Measurements from ENCODE around the gene AFF3. TPM values are rescaled to one million over a fixed set of nuclear protein-coding genes. Genes with fewer than 3 reads are reported as not detected.

The AFF3 gene
- total and polyA plus RNA-seq, 9 donors, result 2.4 to 7.2 (median 3.7) TPM

DNA sequence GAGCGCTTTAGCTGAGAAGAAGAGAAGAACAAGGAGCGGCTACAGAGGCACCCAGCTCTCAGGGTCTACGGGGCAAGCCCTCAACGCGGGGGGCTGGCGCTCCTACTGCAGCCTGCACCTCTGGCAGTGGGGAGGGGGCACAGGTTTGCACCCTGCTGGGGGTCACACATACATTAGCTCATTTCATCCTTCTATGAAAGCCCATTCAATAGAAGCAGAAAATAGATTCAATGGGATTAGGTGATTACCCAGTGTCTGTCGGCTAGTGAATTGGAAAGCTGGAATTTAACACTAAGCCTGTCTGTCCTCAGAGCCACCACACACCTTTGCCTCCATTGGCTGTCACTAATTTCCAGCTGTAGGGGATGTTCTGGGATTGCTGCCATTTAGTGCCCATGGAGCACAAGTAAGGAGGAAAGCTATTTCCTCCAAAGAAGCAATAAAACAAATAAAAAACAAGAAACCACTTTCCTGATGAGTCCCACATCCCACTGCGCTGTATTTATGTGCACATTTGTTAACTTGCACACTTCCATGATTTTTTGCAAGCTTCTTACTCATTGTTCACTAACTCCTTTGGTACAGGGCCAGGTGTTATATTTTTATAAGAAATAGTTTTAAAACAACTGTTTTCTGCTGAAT, 333.0 kb downstream of the AFF3 start:
- 100% methylated on average over 1 of the region's 8 CpGs for WGBS (ENCODE audit: insufficient coverage)

DNA sequence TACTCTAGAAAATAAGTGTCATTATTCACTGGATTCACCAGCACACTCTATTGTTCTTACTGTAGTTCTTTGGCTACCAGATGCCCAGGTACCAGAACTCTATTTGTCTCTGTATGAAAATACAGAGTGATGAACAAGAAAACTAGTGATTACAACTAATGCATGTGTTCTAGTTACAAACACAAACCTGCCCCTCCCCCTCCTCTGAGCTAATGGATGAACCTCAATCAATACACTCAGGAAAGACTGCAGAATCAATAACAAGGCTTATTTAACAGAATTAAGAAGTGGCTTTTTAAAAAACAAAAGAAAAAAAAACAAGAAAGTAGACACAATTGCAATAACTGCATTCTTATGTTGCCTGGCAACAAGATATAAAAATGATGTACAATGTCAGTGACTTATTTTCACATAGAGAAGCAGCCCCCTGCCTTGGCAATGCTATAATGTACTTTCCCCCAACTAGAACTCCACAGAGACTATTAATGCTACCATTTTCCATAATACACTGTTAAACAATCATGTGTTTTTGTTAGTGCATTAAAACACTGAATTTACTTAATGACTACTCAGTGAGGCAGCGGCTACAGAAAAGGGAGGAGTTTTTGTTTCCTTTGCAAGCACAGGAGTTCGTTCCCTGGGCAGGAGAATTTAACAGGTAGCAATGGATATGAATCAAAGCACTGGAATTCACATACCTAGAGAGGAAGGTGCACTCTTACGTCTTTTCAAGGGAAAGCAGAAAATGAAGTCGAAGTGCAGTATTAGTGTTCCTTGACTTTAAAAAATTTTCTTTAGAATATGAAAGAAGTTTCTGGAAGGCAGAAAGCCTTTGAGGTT, 333.8 kb downstream of the AFF3 start:
- no peaks in the 10 kb centered on the region for H3K4me1 ChIP-seq (ENCODE audit: control insufficient read depth, insufficient read depth, low read length)
- H3K27ac ChIP-seq (ENCODE audit: low read length), result no peak overlapping the region
- DNase-seq, result no peak
- no peaks in the 10 kb centered on the region for H3K9me3 ChIP-seq (replicated peaks; ENCODE audit: control insufficient read depth, low read depth, low read length)
- no peak overlapping the region for H3K4me3 ChIP-seq (ENCODE audit: low read length)
- WGBS (ENCODE audit: insufficient coverage), result 67% methylated on average over 2 of the region's 4 CpGs
- no peaks in the 10 kb centered on the region for H3K27me3 ChIP-seq (ENCODE audit: control insufficient read depth, insufficient read depth, low read length)
- no peaks in the 10 kb centered on the region for H3K36me3 ChIP-seq (ENCODE audit: control insufficient read depth, insufficient read depth, low read length)

More for the DNA sequence above, 333.0 kb downstream of the AFF3 start:
- Histone ChIP-seq H3K27ac (ENCODE audit: low read length) (no peak overlapping the region), H3K27me3 (ENCODE audit: control insufficient read depth, insufficient read depth, low read length) (no peaks in the 10 kb centered on the region), H3K4me1 (ENCODE audit: control insufficient read depth, insufficient read depth, low read length) (no peaks in the 10 kb centered on the region), H3K36me3 (ENCODE audit: control insufficient read depth, insufficient read depth, low read length) (no peaks in the 10 kb centered on the region), H3K4me3 (ENCODE audit: low read length) (no peak overlapping the region), H3K9me3 (replicated peaks; ENCODE audit: control insufficient read depth, low read depth, low read length) (no peaks in the 10 kb centered on the region)
- DNase-seq, result no peak

DNA sequence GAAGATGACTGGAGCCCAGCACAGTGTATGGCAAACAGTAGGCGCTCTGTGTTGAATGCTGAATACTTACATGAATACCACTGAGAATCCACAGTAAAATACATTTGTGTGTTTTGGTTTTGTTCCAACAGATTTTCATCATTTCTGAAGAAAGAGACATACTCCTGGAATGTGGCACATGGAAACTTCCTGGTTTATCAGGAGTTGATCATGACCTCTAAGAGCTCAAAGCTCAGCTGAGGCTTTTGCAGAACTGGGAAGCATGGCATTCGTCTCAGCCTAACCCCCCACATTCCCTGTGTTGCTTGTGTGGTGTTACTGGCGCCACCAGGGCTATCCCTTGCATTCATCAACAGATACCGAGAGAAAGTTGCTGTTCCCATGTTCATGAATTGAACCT, 335.6 kb downstream of the AFF3 start:
- DNase-seq, result no peak
- H3K27ac ChIP-seq (ENCODE audit: low read length), result no peak overlapping the region
- WGBS (ENCODE audit: insufficient coverage), result 100% methylated on average over 2 of the region's 4 CpGs
- H3K4me3 ChIP-seq (ENCODE audit: low read length), result no peak overlapping the region
- no peaks in the 10 kb centered on the region for H3K9me3 ChIP-seq (replicated peaks; ENCODE audit: control insufficient read depth, low read depth, low read length)
- no peaks in the 10 kb centered on the region for H3K27me3 ChIP-seq (ENCODE audit: control insufficient read depth, insufficient read depth, low read length)
- H3K36me3 ChIP-seq (ENCODE audit: control insufficient read depth, insufficient read depth, low read length), result no peaks in the 10 kb centered on the region
- H3K4me1 ChIP-seq (ENCODE audit: control insufficient read depth, insufficient read depth, low read length), result no peaks in the 10 kb centered on the region

DNA sequence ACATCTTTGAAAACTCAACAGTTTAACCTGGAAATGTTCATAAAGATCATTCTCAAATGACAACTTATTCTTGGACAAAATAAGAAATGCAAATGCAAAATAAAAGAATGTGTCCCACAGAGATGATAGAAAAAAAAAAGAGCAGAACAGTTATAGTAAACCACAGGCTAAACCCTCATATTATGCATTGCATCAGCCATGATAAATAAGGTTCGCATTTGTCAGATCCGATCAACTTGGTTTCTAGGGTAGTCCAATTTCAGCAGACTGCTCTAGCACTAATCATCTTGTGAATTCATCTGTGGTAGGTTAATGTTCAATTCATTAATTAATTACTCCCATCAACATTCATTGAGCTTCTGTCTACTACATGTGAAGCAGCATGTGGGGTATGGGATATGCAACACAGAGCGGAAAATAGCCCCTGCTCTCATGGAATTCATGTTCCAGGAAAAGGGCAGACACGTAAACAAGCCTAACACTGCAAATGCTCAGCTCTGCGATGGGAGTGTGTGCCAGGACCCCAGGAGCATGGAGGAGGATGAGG, 336.4 kb downstream of the AFF3 start:
- no peak for DNase-seq
- H3K27ac ChIP-seq (ENCODE audit: low read length), result no peak overlapping the region
- no peaks in the 10 kb centered on the region for H3K4me1 ChIP-seq (ENCODE audit: control insufficient read depth, insufficient read depth, low read length)
- no peaks in the 10 kb centered on the region for H3K9me3 ChIP-seq (replicated peaks; ENCODE audit: control insufficient read depth, low read depth, low read length)
- no peak overlapping the region for H3K4me3 ChIP-seq (ENCODE audit: low read length)
- no peaks in the 10 kb centered on the region for H3K27me3 ChIP-seq (ENCODE audit: control insufficient read depth, insufficient read depth, low read length)
- 96% methylated on average over 3 of the region's 5 CpGs for WGBS (ENCODE audit: insufficient coverage)
- no peaks in the 10 kb centered on the region for H3K36me3 ChIP-seq (ENCODE audit: control insufficient read depth, insufficient read depth, low read length)

DNA sequence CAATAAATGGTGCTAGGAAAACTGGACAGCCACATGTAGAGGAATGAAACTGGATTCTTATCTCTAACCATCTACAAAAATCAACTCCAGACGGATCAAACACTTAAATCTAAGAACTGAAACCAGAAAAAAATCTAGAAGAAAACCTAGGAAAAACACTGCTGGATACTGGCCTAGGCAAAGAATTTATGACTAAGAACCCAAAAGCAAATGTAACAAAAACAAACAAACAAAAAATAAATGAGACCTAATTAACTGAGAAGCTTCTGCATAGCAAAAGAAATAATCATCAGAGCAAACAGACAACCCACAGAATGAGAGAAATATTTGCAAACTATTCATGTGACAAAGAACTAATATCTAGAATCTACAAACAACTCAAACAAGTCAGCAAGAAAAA, 338.5 kb downstream of the AFF3 start:
- no peaks in the 10 kb centered on the region for H3K4me1 ChIP-seq (ENCODE audit: control insufficient read depth, insufficient read depth, low read length)
- no peaks in the 10 kb centered on the region for H3K27me3 ChIP-seq (ENCODE audit: control insufficient read depth, insufficient read depth, low read length)
- H3K36me3 ChIP-seq (ENCODE audit: control insufficient read depth, insufficient read depth, low read length), result no peaks in the 10 kb centered on the region
- H3K27ac ChIP-seq (ENCODE audit: low read length), result no peak overlapping the region
- no peak for DNase-seq
- 80% methylated on average over 1 of the region's 1 CpG for WGBS (ENCODE audit: insufficient coverage)
- H3K4me3 ChIP-seq (ENCODE audit: low read length), result no peak overlapping the region
- H3K9me3 ChIP-seq (replicated peaks; ENCODE audit: control insufficient read depth, low read depth, low read length), result no peaks in the 10 kb centered on the region

DNA sequence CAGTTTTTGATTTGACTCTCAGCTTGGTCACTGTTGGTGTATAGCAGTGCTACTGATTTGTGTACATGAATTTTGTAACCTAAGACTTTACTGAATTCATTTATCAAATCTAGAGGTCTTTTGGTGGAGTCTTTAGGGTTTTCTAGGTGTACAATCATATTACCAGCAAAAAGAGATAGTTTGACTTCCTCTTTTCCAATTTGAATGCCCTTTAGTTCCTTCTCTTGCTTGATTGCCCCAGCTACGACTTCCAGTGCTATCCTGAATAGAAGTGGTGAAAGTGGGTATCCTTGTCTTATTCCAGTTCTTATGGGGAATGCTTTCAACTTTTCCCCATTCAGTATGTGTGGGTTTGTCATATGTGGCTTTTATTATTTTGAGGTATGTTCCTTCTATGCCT, 339.7 kb downstream of the AFF3 start:
- Histone ChIP-seq H3K9me3 (replicated peaks; ENCODE audit: control insufficient read depth, low read depth, low read length) (no peaks in the 10 kb centered on the region), H3K27me3 (ENCODE audit: control insufficient read depth, insufficient read depth, low read length) (no peaks in the 10 kb centered on the region), H3K4me3 (ENCODE audit: low read length) (no peak overlapping the region), H3K36me3 (ENCODE audit: control insufficient read depth, insufficient read depth, low read length) (no peaks in the 10 kb centered on the region), H3K27ac (ENCODE audit: low read length) (no peak overlapping the region), H3K4me1 (ENCODE audit: control insufficient read depth, insufficient read depth, low read length) (no peaks in the 10 kb centered on the region)
- no CpG with 5 or more reads among the region's 1 CpG for WGBS (ENCODE audit: insufficient coverage)
- DNase-seq, result no peak

DNA sequence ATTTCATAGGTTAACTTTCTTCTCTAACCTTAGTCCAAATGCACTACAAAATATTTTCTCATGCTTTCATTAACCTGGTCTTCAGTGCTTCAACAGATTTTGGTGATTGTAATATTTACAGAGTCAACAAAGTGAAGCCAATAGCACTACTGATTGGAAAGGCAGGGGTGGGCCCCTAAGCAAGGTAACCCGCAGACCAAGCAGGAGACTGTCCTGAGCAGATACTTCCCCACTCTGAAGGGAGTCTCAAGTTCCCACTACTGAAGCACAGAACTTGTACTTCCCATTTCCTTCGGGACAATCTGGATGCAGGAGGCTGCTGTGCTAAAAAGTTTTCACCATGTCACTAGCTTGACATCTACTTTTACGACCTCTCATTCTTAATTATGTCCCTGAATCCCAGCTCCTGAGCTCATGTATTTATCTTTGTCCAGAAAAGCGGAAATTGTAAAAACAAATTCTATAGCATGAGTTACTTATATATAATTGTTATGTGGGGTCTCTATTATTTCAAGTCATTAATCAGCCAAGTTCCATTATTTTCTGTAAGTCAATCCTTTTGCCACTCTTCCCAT, 341.0 kb downstream of the AFF3 start:
- Histone ChIP-seq H3K27me3 (ENCODE audit: control insufficient read depth, insufficient read depth, low read length) (no peaks in the 10 kb centered on the region), H3K4me3 (ENCODE audit: low read length) (no peak overlapping the region), H3K27ac (ENCODE audit: low read length) (no peak overlapping the region), H3K9me3 (replicated peaks; ENCODE audit: control insufficient read depth, low read depth, low read length) (no peaks in the 10 kb centered on the region), H3K4me1 (ENCODE audit: control insufficient read depth, insufficient read depth, low read length) (no peaks in the 10 kb centered on the region), H3K36me3 (ENCODE audit: control insufficient read depth, insufficient read depth, low read length) (no peaks in the 10 kb centered on the region)
- no CpG with 5 or more reads among the region's 4 CpGs for WGBS (ENCODE audit: insufficient coverage)
- DNase-seq, result no peak

DNA sequence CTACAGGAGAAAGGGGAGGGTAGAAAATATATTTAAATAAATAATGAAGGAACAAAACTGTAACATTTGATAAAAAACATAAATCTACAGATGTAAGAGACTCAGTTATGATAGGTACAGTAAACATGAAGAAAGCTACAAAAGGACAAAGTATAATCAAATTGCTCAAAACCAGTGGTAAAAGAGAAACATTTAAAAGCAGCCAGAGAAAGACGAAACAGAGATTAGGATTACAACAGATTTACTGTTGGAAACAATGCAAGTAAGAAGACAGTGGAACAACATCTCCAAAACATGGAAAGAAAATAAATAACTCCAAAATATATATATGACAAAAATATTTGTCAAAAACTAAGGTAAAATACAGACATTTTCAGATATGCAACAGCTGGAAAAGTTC, 344.9 kb downstream of the AFF3 start:
- Histone ChIP-seq H3K4me3 (ENCODE audit: low read length) (no peak overlapping the region), H3K9me3 (replicated peaks; ENCODE audit: control insufficient read depth, low read depth, low read length) (no peaks in the 10 kb centered on the region), H3K27me3 (ENCODE audit: control insufficient read depth, insufficient read depth, low read length) (no peaks in the 10 kb centered on the region), H3K4me1 (ENCODE audit: control insufficient read depth, insufficient read depth, low read length) (no peaks in the 10 kb centered on the region), H3K27ac (ENCODE audit: low read length) (no peak overlapping the region), H3K36me3 (ENCODE audit: control insufficient read depth, insufficient read depth, low read length) (no peaks in the 10 kb centered on the region)
- no peak for DNase-seq
- no CpG with 5 or more reads among the region's 1 CpG for WGBS (ENCODE audit: insufficient coverage)

DNA sequence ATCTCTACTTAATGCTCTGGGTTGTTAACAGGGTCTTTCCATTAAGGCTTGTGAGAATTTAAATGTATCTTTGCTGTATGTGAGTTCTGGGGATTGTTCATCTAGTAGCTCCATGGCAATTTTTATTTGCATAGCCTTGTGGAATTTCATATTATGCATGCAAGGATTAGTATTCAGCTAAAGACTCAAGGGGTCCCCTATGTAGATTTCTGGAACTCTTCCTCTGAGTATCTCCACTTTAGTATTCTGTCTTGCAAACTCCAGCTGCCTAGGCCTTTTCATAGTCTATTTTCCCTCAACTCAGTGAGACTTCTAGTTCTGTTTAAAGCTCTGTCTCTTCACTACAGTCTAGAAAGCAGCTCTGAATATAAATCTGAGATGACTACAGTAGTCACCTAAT, 348.0 kb downstream of the AFF3 start:
- DNase-seq, result no peak
- no peak overlapping the region for H3K27ac ChIP-seq (ENCODE audit: low read length)
- H3K4me3 ChIP-seq (ENCODE audit: low read length), result no peak overlapping the region
- H3K4me1 ChIP-seq (ENCODE audit: control insufficient read depth, insufficient read depth, low read length), result no peaks in the 10 kb centered on the region
- H3K9me3 ChIP-seq (replicated peaks; ENCODE audit: control insufficient read depth, low read depth, low read length), result no peaks in the 10 kb centered on the region
- no peaks in the 10 kb centered on the region for H3K27me3 ChIP-seq (ENCODE audit: control insufficient read depth, insufficient read depth, low read length)
- H3K36me3 ChIP-seq (ENCODE audit: control insufficient read depth, insufficient read depth, low read length), result no peaks in the 10 kb centered on the region

DNA sequence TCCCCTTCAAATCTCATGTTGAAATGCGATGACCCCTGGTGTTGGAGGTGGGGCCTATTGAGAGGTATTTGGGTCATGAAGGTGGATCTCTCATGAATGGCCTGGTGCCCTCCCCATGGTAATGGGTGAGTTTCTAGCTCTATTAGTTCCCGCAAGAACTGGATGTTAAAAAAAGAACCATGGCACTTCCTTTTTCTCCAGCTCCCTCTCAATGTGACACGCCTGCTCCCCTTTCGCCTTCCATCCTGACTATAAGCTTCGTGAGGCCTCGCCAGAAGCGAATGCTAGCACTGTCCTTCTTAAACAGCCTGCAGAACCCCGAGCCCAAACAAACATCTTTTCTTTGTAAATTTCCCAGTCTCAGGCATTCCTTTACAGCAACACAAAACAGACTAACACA, 349.4 kb downstream of the AFF3 start:
- H3K9me3 ChIP-seq (replicated peaks; ENCODE audit: control insufficient read depth, low read depth, low read length), result no peaks in the 10 kb centered on the region
- H3K27ac ChIP-seq (ENCODE audit: low read length), result no peak overlapping the region
- H3K27me3 ChIP-seq (ENCODE audit: control insufficient read depth, insufficient read depth, low read length), result no peaks in the 10 kb centered on the region
- no peak for DNase-seq
- WGBS (ENCODE audit: insufficient coverage), result 86% methylated on average over 6 of the region's 8 CpGs
- no peaks in the 10 kb centered on the region for H3K36me3 ChIP-seq (ENCODE audit: control insufficient read depth, insufficient read depth, low read length)
- no peak overlapping the region for H3K4me3 ChIP-seq (ENCODE audit: low read length)
- H3K4me1 ChIP-seq (ENCODE audit: control insufficient read depth, insufficient read depth, low read length), result no peaks in the 10 kb centered on the region

Measured in muscle of leg (tissue), 11 donors.